H1 (cell line): ENCODE results near the gene ZDHHC20.

ENCODE experiments used
- CHD7 ChIP-seq: fragments of 300-600 bp; sonication (generic); IDR thresholded peaks from 2 replicates; pipeline ENCODE4 v1.7.1; 2012; ENCODE audit warnings: low read length, moderate library complexity, mild to moderate bottlenecking, inconsistent platforms; ENCODE audit not compliant: insufficient replicate concordance
- EZH2 ChIP-seq: fragments of 200-600 bp; sonication (generic); IDR thresholded peaks from 2 replicates; pipeline ENCODE4 v1.7.1; 2012; ENCODE audit warnings: low read depth, mild to moderate bottlenecking, moderate library complexity, low read length, inconsistent platforms; ENCODE audit not compliant: severe bottlenecking
- POLR2A ChIP-seq, 2 experiments: IDR thresholded peaks; 1 replicate in 1 of 2; 2 replicates in 1 of 2; pipeline ENCODE4 v1.6.1; 2011; ENCODE audit warnings: low read depth in 2 of 2, low read length in 2 of 2, mild to moderate bottlenecking in 2 of 2; ENCODE audit errors: control extremely low read depth in 1 of 2
- RFX5 ChIP-seq: IDR thresholded peaks from 2 replicates; pipeline ENCODE4 v1.6.1; 2011; ENCODE audit warnings: low read depth, low read length, improper control_type of control experiment, borderline replicate concordance

GRCh38 chr13:21458451-21458812 lies 671 bp downstream of the ZDHHC20 start:
- TF ChIP-seq CHD7: no peak
- TF ChIP-seq POLR2A (IDR thresholded peaks at IDR 0.05; ENCODE audit: control extremely low read depth in 1 of 2, low read depth in 2 of 2, low read length in 2 of 2): no peak
- TF ChIP-seq EZH2: no peak
- TF ChIP-seq RFX5: no peak
